NT2/D1 (cell line): ENCODE data around the gene GSKIP.
"Not testable (repeated sequence)": the region's sequence is repeated elsewhere in the genome, so short reads cannot be mapped to it uniquely, and the experiment has no call there.

Experiments used
- DNase-seq: peaks from one replicate; pipeline ENCODE4 v3.0.0-alpha.2; 2011; ENCODE audit warnings: low read depth, low spot score
- H3K27me3 ChIP-seq: 2 replicates; pipeline ENCODE4 v1.6.0; 2011; ENCODE audit warnings: mild to moderate bottlenecking; ENCODE audit not compliant: insufficient read length, insufficient read depth
- H3K36me3 ChIP-seq: 2 replicates; pipeline ENCODE4 v1.6.1; 2011; ENCODE audit warnings: mild to moderate bottlenecking, low read length, mixed read lengths; ENCODE audit not compliant: insufficient read depth, insufficient read length
- H3K4me1 ChIP-seq: 2 replicates; pipeline ENCODE4 v1.5.1; 2011; ENCODE audit not compliant: insufficient read depth, insufficient read length
- H3K4me3 ChIP-seq: 2 replicates; pipeline ENCODE4 v1.5.1; 2011; ENCODE audit warnings: low read depth; ENCODE audit not compliant: insufficient read length
- H3K9ac ChIP-seq: 2 replicates; pipeline ENCODE4 v1.6.0; 2011; ENCODE audit warnings: low read depth; ENCODE audit not compliant: insufficient read length
- H3K9me3 ChIP-seq: 2 replicates; pipeline ENCODE4 v1.5.1; 2011; ENCODE audit warnings: mild to moderate bottlenecking, low read length; ENCODE audit not compliant: insufficient read depth
- SUZ12 ChIP-seq: IDR thresholded peaks from 2 replicates; pipeline ENCODE4 v1.6.1; 2011; ENCODE audit not compliant: insufficient read length, insufficient read depth; ENCODE audit errors: extremely low read depth
- YY1 ChIP-seq: IDR thresholded peaks from 2 replicates; pipeline ENCODE4 v1.6.1; 2011; ENCODE audit not compliant: insufficient read length, insufficient read depth
- ZNF274 ChIP-seq: IDR thresholded peaks from 2 replicates; pipeline ENCODE4 v1.6.1; 2011; ENCODE audit warnings: mild to moderate bottlenecking, low read depth, low read length

GSKIP gene, protein sequence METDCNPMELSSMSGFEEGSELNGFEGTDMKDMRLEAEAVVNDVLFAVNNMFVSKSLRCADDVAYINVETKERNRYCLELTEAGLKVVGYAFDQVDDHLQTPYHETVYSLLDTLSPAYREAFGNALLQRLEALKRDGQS

DNA sequence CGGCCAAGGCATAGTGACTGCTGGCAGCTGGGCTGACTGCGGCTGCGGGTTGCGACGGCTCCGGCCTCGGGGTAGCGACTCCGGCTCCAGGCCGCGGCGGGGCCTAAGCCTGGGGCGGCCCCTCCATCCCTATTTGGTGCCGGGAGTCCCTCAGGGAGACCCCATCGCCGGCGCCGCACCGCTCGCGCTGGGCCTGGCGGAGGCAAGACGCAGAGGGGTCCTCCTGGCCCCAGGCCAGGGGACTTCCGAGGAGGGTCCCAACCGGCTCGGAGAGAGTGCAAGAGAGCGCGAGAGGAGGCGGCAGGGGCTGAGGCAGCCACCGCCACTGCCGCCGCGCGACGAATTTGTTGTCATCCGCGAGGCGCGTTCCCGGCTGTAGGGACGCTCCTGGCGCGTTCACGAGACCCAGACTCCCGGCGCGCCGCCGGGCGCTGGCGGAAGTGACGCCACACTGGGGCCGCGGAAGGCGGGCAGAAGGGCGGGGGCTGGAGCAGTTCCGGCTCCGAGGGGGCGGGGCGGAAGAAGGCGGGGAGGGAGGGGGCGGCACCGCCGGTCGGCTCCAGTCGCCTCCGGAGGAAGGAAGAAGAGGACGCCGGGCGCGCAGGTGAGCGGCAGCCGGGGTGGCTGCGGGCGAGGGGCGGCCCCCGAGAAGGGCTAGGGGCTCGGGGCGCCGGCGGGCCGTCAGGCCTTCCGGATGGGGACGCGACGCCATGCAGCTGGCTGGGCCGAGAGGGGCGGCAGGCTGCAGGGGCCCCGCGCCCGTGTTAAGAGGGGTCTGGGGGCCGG lies at the start of gene GSKIP, which contains the start of gene ATG2B:
GSKIP (plus strand) TSS at position 562 of the 786 bp plus-strand sequence. CDS start 18,722 bp downstream, outside the sequence.
ATG2B (minus strand) TSS at position 377 of the 786 bp plus-strand sequence; CDS start at position 12, 365 bp downstream.
- no peaks in the 10 kb centered on the region for H3K9me3 ChIP-seq
- H3K9ac ChIP-seq: peak within 1 kb of the TSS; percentile 90
- H3K4me3 ChIP-seq: peak within 1 kb of the TSS; percentile 79
- TF ChIP-seq SUZ12: no peak
- no peak for TF ChIP-seq YY1
- no peak for TF ChIP-seq ZNF274
- DNase-seq: peak; percentile 86
- no peaks in the 10 kb centered on the region for H3K36me3 ChIP-seq
- H3K4me1 ChIP-seq: no peaks in the 10 kb centered on the region
- no peaks in the 10 kb centered on the region for H3K27me3 ChIP-seq

DNA sequence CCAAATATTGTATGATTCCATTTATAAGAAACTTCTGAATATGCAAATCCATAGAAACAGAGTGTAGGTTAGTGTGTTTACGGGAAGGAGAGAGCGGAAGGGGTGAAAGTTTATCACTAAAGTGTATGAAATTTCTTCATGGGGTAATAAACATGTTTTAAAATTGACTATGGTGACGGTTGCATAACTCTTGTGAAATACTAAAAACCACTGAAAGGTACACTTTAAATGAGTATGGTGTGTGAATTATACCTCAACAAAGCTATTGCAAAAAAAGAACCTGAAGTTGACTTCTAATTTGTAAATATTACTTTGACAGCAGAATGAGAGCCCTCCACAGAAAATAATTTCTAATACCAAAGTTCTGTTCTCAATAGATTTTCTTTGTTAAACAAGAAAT lies 47.2 kb upstream of the GSKIP start:
- H3K4me3 ChIP-seq: no peak overlapping the region
- no peak for DNase-seq
- no peaks in the 10 kb centered on the region for H3K27me3 ChIP-seq
- H3K9ac ChIP-seq: no peak overlapping the region
- H3K36me3 ChIP-seq: peaks cover 26% of the 10 kb centered on the region
- H3K4me1 ChIP-seq: no peaks in the 10 kb centered on the region
- no peaks in the 10 kb centered on the region for H3K9me3 ChIP-seq
- TF ChIP-seq YY1: no peak
- TF ChIP-seq SUZ12: no peak

DNA sequence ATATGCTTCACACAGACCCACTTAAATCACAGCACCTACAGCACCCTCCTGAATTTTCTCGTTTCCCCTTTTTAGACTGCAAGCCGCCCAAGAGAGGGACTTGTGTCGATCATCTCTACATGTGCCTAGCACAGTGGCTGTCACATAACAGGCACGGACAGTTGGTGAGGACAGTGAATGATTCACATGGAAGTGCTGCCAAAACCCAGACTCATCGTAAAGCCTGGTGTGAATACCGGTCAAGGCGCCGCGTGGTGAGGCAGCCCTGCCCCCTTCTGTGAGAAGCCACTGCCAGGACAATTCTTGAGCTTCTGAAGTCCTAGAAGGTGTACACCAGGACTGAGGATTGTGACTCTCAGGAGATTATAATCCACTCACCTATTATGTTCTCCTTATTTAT lies 44.5 kb upstream of the GSKIP start:
- peaks cover 35% of the 10 kb centered on the region for H3K36me3 ChIP-seq
- H3K9ac ChIP-seq: no peak overlapping the region
- no peaks in the 10 kb centered on the region for H3K27me3 ChIP-seq
- no peak for DNase-seq
- H3K4me1 ChIP-seq: no peaks in the 10 kb centered on the region
- H3K9me3 ChIP-seq: no peaks in the 10 kb centered on the region
- TF ChIP-seq YY1 (no peak), ZNF274 (no peak), SUZ12 (no peak)
- no peak overlapping the region for H3K4me3 ChIP-seq

DNA sequence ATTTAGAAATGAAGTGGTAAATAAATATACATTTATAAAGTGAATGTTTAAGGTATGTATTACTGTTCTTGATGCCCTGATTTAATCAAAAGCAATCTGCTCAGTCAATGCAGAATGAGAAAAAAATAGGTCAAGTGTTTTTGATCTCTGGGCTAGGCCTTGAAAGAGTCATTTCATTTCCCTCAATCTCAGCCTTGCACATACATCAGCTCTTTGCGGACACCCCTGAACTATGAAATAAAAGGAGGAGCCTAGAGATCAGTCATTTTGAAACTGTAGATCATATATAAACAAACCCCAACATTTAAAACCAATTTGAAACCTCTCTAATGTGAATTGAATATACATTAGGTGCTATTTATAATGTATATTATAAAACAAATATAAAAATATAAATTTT lies 42.7 kb upstream of the GSKIP start:
- Histone ChIP-seq H3K9me3 (no peaks in the 10 kb centered on the region), H3K4me1 (no peaks in the 10 kb centered on the region), H3K27me3 (no peaks in the 10 kb centered on the region), H3K4me3 (no peak overlapping the region), H3K9ac (no peak overlapping the region), H3K36me3 (peaks cover 33% of the 10 kb centered on the region)
- no peak for DNase-seq
- TF ChIP-seq ZNF274 (no peak), YY1 (no peak), SUZ12 (no peak)

DNA sequence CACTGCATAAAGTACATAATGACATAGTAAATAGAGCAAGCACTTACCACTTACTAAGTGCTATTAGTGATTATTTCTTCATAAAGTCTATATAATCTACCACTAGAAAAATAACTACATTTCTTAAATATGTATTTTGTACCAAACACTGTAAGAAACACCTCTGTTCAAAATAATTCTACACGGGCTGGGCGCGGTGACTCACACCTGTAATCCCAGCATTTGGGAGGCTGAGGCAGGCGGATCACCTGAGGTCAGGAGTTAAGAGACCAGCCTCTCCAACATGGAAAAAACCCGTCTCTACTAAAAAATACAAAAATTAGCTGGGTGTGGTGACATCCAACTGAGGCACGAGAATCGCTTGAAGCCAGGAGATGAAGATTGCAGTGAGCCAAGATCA lies 39.1 kb upstream of the GSKIP start:
- DNase-seq: no peak
- H3K9me3 ChIP-seq: no peaks in the 10 kb centered on the region
- peaks cover 22% of the 10 kb centered on the region for H3K36me3 ChIP-seq
- H3K9ac ChIP-seq: no peak overlapping the region
- H3K4me3 ChIP-seq: no peak overlapping the region
- no peaks in the 10 kb centered on the region for H3K4me1 ChIP-seq
- TF ChIP-seq ZNF274 (no peak), SUZ12 (no peak), YY1 (no peak)
- H3K27me3 ChIP-seq: no peaks in the 10 kb centered on the region

DNA sequence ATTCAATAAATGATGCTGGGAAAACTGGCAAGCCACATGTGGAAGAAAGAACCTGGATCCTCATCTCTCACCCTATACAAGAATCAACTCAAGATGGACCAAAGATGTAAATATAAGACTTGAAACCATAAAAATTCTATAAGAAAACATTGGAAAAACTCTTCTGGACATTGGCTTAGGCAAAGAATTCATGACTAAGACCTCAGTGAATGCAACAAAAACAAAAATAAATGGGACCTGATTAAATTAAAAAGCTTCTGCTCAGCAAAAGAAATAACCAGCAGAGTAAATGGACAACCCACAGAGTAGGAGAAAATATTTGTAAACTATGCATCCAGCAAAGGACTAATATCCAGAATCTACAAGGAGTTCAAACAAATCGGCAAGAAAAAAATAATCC lies 24.8 kb upstream of the GSKIP start:
- TF ChIP-seq SUZ12 (no peak), ZNF274 (no peak), YY1 (no peak)
- no peaks in the 10 kb centered on the region for H3K9me3 ChIP-seq
- H3K27me3 ChIP-seq: no peaks in the 10 kb centered on the region
- H3K4me1 ChIP-seq: no peaks in the 10 kb centered on the region
- no peak overlapping the region for H3K9ac ChIP-seq
- H3K4me3 ChIP-seq: no peak overlapping the region
- peaks cover 6% of the 10 kb centered on the region for H3K36me3 ChIP-seq
- no peak for DNase-seq

DNA sequence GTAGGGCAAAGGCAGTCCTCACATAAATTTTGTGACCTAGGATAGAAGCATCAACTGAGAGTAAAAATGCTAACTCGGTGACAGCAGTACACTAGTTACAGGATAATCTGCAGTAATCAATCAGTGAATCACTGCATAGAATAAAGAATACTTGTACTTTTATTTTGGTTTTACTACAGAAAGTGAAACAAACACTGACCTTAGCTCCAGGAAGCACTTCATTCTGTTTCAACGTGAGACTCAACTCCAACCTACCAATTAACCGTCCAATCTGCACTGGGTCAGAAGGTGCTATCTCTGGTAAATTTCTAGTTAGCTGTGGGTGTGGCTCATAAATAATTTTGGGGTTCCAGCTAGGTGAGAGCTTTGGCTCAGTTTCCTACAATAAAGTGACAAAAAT lies 22.0 kb upstream of the GSKIP start:
- Histone ChIP-seq H3K9ac (no peak overlapping the region), H3K4me1 (no peaks in the 10 kb centered on the region), H3K27me3 (no peaks in the 10 kb centered on the region), H3K36me3 (peaks cover 6% of the 10 kb centered on the region), H3K4me3 (no peak overlapping the region), H3K9me3 (no peaks in the 10 kb centered on the region)
- TF ChIP-seq YY1 (no peak), SUZ12 (no peak), ZNF274 (no peak)
- DNase-seq: no peak

DNA sequence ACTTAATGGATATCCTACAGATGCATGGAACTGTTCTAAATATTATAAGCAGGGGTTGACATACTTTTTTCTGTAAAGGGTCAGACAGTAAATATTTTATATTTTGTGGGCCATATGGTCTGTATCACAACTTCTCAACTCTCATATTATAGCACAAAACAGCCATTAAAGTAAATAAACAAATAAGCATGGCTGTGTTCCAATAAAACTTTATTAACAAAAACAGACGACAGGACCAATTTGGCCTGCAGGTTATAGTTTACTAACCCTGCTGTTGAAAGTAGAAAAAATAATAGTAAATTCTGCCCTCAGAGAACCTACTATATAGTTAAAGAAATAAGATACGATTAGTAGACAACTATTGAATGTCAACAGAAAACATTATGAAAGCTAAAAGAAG lies 17.7 kb upstream of the GSKIP start:
- H3K9me3 ChIP-seq: no peaks in the 10 kb centered on the region

DNA sequence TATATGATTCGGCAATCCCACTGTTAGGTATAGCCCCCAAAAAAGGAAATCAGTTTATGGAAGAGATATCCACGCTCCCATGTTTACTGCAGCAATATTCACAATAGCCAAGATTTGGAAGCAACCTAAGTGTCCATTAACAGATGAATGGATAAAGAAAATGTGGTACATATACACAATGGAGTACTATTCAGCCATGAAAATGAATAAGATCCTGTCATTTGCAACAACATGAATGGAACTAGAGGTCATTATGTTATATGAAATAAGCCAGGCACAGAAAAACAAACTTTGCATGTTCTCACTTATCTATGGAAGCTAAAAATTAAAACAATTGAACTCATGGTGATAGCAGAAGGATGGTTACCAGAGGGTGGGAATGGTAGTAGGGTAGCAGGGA lies 15.4 kb upstream of the GSKIP start:
- not testable (repeated sequence) for DNase-seq, H3K4me1 ChIP-seq, H3K9me3 ChIP-seq, H3K4me3 ChIP-seq, H3K9ac ChIP-seq, H3K36me3 ChIP-seq, H3K27me3 ChIP-seq

More for the DNA sequence above, 17.7 kb upstream of the GSKIP start:
- Histone ChIP-seq H3K4me3 (no peak overlapping the region), H3K27me3 (no peaks in the 10 kb centered on the region), H3K9ac (no peak overlapping the region), H3K4me1 (no peaks in the 10 kb centered on the region), H3K36me3 (peaks cover 3% of the 10 kb centered on the region)
- TF ChIP-seq ZNF274 (no peak), YY1 (no peak), SUZ12 (no peak)
- DNase-seq: no peak
